OCI-M2 (cell line): ENCODE results near the gene PROX2.
A peak's percentile ranks its signal among the peaks of the same experiment; 100 is the strongest.

Experiments
- DNase-seq: peaks from one replicate; lab custom pipeline; 2025; ENCODE audit not compliant: unreplicated experiment; lab: John Stamatoyannopoulos, UW

The PROX2 gene

GRCh38 chr14:74881431-74882102 lies 5.6 kb upstream of the PROX2 start, which contains the start of gene DLST:
Gene DLST (plus strand): TSS chr14:74881916. CDS start chr14:74881954, 38 bp downstream.
- DNase-seq: peak; percentile 76

- DNase-seq: no peak
Observed at GRCh38 chr14:74879427-74880182, 3.7 kb upstream of the PROX2 start.

- no peak for DNase-seq
Observed at GRCh38 chr14:74875204-74875603, 741 bp downstream of the PROX2 start.

GRCh38 chr14:74871819-74872218 lies 4.1 kb downstream of the PROX2 start:
- DNase-seq: no peak

GRCh38 chr14:74868739-74869138 lies 7.2 kb downstream of the PROX2 start:
- no peak for DNase-seq

- DNase-seq: no peak
Observed at GRCh38 chr14:74867673-74868072, 8.3 kb downstream of the PROX2 start.

- DNase-seq: no peak
Observed at GRCh38 chr14:74866708-74867389, 9.1 kb downstream of the PROX2 start.

GRCh38 chr14:74865156-74865555 lies 10.8 kb downstream of the PROX2 start:
- no peak for DNase-seq

GRCh38 chr14:74864198-74864597 lies 11.7 kb downstream of the PROX2 start:
- DNase-seq: no peak

- no peak for DNase-seq
Observed at GRCh38 chr14:74863274-74863673, 12.7 kb downstream of the PROX2 start.

GRCh38 chr14:74861734-74862090 lies 14.2 kb downstream of the PROX2 start:
- DNase-seq: no peak

- DNase-seq: peak; percentile 63
Observed at GRCh38 chr14:74860899-74861733, 14.8 kb downstream of the PROX2 start.

GRCh38 chr14:74859757-74860552 lies 16.0 kb downstream of the PROX2 start:
- DNase-seq: no peak

- DNase-seq: no peak
Observed at GRCh38 chr14:74858022-74858421, 17.9 kb downstream of the PROX2 start.

- no peak for DNase-seq
Observed at GRCh38 chr14:74856366-74856765, 19.6 kb downstream of the PROX2 start.

- no peak for DNase-seq
Observed at GRCh38 chr14:74855945-74856344, 20.0 kb downstream of the PROX2 start.

- no peak for DNase-seq
Observed at GRCh38 chr14:74855021-74855420, 20.9 kb downstream of the PROX2 start.

GRCh38 chr14:74853581-74853980 lies 22.4 kb downstream of the PROX2 start:
- no peak for DNase-seq

- DNase-seq: no peak
Observed at GRCh38 chr14:74852922-74853530, 22.9 kb downstream of the PROX2 start.

GRCh38 chr14:74848768-74849167 lies 27.2 kb downstream of the PROX2 start:
- DNase-seq: no peak
